COLO829 (cell line): ENCODE data around the gene MCM5.
"Not testable (repeated sequence)": the region's sequence is repeated elsewhere in the genome, so short reads cannot be mapped to it uniquely, and the experiment has no call there.

ENCODE experiments used
- DNase-seq: peaks from one replicate; pipeline ENCODE4 v3.0.0; 2012; ENCODE audit warnings: low spot score

MCM5 gene

GRCh38 chr22:35432228-35432905 is 32.4 kb downstream of the MCM5 start:
- no peak for DNase-seq

- DNase-seq: no peak
Observed at GRCh38 chr22:35434061-35434710, 34.2 kb downstream of the MCM5 start.

DNA sequence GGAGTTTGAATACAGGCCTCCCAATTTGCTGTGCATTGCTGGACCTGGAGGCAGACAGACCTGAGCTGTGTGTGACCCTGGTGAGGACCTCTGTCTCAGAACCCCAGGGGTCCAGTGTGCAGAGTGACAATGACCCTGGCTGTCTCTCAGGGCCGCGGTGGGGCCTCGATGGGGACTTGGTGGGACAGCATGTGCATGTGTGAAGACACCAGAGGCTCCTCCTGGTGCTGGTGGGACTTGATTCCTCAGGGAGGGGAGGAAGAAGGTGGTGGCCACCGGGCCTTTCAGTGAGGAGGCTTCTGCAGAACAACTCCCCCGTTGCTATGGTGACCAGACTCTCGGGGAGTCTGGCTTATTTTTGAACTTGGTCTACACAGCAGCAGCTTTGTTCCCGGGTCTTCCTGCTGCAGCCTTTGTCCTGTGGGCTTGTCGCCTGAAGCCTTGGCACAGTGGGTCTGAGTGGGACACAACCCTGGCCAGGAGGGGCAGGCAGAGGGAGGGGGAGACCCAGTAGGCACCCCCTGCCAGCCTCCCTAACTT is 35.3 kb downstream of the MCM5 start:
- DNase-seq: peak; percentile 42

DNA sequence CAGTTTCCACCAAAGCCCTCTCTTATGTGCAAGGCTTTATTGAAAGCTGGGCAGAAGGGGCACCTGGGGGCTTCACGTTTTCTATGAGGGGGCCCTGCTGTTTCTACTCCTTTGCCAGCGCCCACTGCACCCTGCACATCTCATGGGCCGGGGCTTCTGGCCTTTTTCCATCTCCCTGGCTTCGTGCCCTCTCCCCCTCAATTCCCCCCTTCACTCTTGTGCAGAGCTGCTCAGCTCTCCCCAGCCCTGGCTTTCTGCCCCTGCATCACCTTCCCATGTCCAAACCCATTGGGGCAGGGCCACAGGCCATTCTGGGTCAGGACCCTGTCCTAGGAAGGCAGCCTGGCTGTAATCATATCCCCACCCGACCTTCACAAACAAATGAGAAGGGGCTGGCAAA is 36.5 kb downstream of the MCM5 start:
- DNase-seq: no peak

- peak; percentile 35 for DNase-seq
Observed at GRCh38 chr22:35437049-35437448, 37.1 kb downstream of the MCM5 start.

- DNase-seq: not testable (repeated sequence)
Observed at GRCh38 chr22:35438673-35439364, 38.9 kb downstream of the MCM5 start.

DNA sequence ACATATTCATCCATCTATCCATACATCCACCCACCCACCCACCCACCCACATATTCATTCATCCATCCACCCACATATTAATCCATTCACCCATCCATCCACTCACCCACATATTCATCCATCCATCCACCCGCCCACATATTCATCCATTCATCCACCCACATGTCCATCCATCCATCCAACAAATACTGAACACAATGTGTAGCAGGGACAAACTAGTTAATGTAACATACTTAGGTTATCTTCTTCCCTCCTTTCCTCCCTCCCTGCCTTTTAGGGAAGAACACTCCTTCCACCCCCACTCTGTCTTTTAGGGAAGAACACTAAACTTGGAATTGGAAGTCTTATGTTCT is 39.4 kb downstream of the MCM5 start:
- no peak for DNase-seq

DNA sequence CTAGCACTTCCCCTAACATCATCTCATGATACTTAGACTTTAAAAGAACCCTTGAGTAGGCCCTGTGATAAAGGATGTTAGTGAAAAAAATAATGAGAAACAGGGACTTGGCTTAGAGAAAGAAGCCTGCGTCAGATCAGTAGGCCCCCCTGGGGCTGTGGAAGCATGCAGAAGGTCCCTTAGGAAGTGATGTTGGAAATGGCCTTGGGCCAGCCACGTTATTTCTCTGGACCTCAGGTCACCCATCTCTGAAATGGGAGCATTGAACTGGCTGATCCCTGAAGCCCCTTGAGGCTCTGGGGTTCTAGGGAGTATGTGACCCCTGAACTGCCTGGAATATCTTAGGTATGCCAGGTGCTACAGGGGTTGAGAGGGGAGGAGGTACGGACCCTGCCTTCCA is 40.2 kb downstream of the MCM5 start:
- DNase-seq: no peak

GRCh38 chr22:35441489-35442100 is 41.7 kb downstream of the MCM5 start:
- no peak for DNase-seq

GRCh38 chr22:35442471-35442870 is 42.5 kb downstream of the MCM5 start:
- no peak for DNase-seq

- no peak for DNase-seq
Observed at GRCh38 chr22:35443338-35443737, 43.4 kb downstream of the MCM5 start.

DNA sequence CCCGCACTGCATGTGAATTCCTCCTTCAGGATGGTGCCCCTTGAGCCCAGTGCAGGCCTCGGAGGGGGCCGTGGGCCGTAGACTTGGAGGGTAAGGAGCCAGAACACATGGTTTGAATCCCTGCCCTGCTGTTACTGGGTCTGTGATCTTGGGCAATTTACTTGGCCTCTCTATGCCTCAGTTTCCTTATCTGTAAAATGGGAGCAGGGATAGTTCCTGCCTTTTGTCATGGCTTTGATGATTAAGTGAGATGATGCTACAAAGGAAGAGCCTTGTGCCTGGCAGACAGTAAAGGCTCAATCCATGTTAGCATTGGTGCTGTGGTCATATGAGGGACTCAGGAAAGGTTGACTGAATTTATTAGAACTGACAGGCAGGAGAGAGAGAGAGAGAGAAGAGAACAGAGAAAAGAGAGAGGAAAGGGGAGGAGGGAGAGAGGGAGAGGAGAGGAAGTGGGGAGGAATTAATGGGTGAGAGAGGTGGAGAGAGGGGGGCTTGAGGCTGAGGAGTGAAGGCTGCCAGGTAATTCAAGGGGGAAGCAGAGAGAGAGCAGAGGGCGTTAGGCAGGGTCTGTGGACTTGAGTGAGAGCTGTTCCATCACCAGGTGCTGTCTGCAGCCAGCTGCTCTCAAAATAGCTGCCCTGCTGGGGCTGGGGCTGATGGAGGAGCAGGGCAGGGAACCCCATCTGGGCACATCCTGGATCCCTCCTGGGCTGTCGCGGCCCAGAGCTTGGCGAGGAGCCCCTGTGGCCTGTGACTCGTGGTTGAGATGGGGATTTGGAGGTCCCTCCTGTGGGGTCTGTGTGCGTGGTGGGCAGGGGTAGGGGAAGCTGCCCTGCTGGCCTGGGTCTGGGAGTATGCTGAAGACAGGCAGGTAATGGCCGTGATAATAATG is 44.1 kb downstream of the MCM5 start:
- DNase-seq: no peak

DNA sequence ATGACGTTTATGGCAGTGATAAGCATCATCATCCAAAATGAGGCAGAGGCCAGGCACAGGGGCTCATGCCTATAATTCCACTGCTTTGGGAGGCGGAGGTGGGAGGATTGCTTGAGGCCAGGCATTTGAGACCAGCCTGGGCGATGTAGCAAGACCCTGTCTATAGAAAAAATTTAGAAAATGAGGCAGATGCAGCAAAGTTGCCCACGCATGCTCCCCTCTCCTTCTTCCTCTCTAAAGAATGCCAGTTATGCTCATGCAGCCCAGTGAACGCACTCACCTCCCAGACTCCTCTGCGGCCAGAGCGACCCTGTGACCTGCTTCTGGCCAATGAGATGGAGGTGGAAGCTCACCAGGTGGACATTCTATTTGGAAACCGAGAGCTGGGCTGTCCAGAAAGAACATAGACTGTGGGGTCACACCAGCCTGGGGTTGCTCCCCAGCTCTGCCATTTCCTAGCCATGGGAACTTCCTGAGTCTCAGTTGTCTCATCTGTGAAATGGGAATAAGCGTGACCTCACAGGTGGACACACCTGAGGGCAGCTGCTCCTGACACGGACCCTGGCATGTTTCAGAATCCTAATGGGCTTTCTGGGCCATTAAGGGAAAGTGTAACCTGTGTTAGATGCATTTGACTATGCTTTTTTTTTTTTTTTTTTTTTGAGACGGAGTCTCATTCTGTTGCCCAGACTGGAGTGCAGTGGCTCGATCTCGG is 44.9 kb downstream of the MCM5 start:
- DNase-seq: no peak

DNA sequence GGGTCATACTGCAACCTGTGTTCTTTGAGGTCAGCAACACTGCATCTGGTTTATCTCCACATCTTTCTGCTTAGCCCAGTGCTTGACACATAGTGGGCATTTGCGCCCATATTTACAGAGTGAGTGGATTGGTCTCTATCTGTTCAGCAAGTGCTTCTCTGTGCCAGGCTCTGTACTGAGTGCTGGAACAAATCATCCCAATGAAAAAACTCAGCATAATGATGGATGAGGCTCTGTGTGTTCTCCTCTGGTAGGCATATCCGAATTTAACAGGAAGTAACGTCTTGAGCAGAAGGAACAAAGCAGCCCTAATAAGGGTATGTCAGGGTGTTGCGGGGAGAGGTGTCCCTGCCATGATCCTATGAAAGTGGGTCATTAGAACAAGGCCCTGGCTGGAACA is 46.0 kb downstream of the MCM5 start:
- peak; percentile 33 for DNase-seq

- peak; percentile 92 for DNase-seq
Observed at GRCh38 chr22:35446365-35446764, 46.4 kb downstream of the MCM5 start.

DNA sequence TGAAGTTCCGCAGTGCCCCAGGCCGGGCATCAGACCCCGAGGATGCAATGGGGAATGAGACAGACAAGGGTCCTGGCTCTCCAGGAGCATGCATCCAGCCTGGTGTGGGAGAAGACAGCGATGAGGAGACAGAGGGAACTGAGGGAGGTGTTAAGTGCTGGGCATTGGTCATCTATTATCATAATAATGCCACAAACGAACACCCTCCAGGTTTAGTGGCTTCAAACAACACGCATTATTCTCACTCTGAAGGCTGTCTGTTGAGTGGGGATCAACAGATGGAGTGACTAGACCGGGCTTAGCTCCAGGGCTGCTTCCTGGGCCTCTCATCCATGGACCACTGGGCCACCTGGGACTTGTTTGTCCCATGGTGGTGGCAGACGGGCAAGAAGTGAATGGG is 48.6 kb downstream of the MCM5 start:
- no peak for DNase-seq

DNA sequence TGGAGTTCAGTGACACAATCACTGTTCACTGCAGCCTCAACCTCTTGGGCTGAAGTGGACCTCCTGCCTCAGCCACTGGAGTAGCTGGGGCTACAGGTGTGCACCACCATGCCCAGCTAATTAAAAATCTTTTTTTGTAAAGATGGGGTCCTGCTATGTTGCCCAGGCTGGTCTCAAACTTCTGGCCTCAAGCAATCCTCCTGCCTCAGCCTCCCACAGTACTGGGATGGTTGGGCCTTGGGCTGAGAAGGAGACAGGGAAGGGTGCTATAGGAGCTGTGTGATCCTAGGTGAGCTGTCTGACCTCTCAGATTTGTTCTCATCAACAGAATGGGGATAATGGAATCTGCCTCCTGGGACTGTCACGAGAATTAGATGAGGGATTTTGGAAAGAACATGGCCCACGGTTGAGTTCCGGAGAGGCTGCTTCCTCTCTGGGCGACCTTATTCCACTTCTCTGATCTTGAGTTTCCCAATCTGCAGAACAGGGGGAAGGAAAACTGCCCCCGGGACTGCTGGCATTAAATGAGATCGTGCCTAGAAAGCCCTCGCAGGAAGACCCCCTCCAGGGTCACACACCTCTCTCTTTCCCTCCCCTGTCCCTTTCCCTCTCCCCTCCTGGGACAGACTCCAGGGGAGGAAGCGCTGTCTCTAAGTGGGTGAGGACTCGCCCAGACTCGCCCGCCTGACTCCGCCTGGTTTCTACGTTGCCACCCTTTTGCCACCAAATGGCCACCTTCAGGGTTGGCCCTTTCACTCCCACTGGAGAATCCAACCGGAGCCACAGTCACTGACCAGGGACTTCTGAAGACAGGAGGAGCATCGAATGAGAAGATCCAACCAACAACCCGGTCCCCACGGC is 50.1 kb downstream of the MCM5 start:
- no peak for DNase-seq

DNA sequence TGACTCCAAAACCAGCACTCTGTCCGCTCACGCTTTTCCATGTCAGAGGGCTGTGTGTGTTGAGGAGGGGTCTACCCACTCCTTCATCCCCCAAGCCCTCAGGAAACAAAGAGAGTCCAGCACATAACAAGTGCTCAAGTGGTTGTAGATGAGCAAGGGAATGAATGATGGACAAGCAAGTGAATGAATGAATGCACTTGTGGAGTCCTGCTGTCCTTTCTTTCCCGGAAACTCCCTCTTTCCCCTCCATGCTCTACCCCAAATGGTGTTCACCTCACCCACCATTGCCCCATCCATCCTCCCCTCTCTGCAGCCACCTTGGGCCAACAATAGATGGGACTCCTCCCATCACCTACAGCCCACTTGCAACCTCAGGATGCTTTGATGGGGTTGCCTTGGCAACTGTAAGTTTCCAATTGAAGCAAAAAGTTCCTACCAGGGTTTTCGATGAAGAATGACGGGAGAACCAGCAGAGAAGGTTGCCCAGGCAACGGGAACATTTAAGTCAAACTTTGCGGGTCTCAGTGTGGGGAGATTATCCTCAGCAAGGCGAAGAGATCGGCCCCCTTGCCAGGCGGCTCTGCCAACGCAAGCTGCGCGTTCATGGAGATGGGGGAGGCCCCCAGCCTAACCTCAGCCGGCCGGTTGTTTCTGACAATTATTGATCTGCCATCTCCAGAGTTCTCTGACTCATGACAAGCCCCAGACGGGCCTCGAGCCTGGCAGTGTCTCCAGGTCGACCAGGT is 51.1 kb downstream of the MCM5 start:
- DNase-seq: no peak

- DNase-seq: no peak
Observed at GRCh38 chr22:35451592-35451991, 51.7 kb downstream of the MCM5 start.
